ENCODE data around the gene OGFR.

Gene OGFR

DNA sequence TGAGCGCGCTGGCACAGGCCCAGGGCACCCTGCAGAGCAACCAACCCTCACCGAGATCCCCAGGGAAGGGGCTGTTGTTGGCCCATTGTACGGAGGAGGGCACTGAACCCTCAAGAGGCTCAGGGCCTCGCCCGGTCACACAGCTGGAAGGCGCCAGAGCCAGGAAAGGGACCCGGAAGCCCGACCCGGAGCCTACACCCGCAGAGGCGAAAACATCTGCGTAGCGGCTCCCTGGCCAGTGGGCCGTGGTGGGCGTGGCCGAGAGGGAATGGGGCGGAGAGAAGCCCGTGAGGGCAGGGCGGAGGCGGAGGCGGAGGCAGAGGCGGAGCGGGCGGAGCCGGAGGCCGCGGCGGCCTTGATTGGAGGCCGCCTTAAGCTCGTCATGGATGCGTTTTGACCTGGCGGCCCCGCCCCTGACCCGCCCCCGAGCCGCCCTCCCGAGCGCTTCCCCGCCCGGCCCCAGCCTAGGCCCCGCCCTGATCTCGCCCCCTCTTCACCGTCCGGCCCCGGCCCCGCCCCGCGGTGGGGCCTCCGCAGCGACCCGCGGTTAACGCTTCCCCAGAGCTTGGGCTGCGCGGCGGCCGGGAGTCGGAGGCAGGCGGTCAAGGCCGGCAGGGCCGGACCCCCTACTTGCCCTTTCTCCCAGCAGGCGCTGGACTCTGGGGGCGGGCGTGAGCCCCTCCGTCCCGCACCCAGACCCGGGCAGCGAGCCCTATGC is 10.5 kb upstream of the OGFR start:
- Histone ChIP-seq H3K36me3 (peaks cover 15% of the 10 kb centered on the region), H3K4me3 (ENCODE audit: low read depth, low read length) (peak overlapping the region; percentile 61), H3K9me3 (no peaks in the 10 kb centered on the region), H3K4me1 (0 out of 2 replicates have a peak, but pooled peaks cover 3% of the 10 kb centered on the region), H3K27me3 (no peaks in the 10 kb centered on the region)
- TF ChIP-seq, protein P1, sequence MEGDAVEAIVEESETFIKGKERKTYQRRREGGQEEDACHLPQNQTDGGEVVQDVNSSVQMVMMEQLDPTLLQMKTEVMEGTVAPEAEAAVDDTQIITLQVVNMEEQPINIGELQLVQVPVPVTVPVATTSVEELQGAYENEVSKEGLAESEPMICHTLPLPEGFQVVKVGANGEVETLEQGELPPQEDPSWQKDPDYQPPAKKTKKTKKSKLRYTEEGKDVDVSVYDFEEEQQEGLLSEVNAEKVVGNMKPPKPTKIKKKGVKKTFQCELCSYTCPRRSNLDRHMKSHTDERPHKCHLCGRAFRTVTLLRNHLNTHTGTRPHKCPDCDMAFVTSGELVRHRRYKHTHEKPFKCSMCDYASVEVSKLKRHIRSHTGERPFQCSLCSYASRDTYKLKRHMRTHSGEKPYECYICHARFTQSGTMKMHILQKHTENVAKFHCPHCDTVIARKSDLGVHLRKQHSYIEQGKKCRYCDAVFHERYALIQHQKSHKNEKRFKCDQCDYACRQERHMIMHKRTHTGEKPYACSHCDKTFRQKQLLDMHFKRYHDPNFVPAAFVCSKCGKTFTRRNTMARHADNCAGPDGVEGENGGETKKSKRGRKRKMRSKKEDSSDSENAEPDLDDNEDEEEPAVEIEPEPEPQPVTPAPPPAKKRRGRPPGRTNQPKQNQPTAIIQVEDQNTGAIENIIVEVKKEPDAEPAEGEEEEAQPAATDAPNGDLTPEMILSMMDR (IDR thresholded peaks at IDR 0.05; ENCODE audit: low read depth, low read length): no peak
- peak; percentile 99 for DNase-seq

DNA sequence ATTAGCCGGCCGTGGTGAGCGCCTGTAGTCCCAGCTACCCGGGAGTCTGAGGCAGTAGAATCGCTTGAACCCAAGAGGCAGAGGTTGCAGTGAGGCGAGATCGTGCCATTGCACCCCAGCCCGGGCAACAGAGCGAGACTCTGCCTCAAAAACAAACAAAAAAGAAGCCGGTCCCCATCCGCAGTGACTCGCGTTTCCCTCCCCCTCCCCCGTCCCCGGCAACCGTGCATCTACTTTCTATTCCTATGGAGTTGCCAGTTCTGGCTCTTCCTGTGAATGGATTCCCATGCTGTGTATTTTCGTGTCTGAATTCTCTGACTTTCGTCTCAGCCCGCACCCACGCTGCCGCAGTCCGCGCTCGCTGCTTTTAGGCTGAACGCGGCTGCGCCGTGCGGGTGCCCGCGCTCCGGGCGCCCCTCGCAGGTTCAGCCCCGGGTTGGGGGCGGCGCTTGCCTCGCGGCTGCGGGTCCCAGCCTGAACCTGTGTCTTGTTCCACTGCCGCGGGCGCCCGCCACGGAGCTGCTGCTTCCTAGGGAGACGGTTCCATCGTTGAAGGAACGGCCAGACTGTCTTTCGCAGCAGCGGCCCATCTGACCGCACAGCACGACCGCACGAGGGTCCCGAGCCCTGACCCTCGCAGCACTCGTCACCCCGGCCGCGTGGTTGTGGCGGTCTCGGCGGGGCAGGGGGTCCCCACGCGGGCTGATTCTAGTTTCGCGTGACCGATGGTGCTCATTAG is 9.4 kb upstream of the OGFR start:
- no peaks in the 10 kb centered on the region for H3K27me3 ChIP-seq
- TF ChIP-seq, protein P1 (IDR thresholded peaks at IDR 0.05; ENCODE audit: low read depth, low read length): no peak
- DNase-seq: peak; percentile 90
- peaks cover 22% of the 10 kb centered on the region for H3K36me3 ChIP-seq
- H3K4me1 ChIP-seq: 0 out of 2 replicates have a peak, but pooled peaks cover 3% of the 10 kb centered on the region
- H3K4me3 ChIP-seq (ENCODE audit: low read depth, low read length): peak overlapping the region; percentile 61
- no peaks in the 10 kb centered on the region for H3K9me3 ChIP-seq

GRCh38 chr20:62796699-62797491 is 7.7 kb upstream of the OGFR start:
- no peaks in the 10 kb centered on the region for H3K9me3 ChIP-seq
- no peak for DNase-seq
- TF ChIP-seq, protein P1 (IDR thresholded peaks at IDR 0.05; ENCODE audit: low read depth, low read length): no peak
- 0 out of 2 replicates have a peak, but pooled peaks cover 3% of the 10 kb centered on the region for H3K4me1 ChIP-seq
- peak overlapping the region; percentile 54 for H3K4me3 ChIP-seq (ENCODE audit: low read depth, low read length)
- no peaks in the 10 kb centered on the region for H3K27me3 ChIP-seq
- H3K36me3 ChIP-seq: peaks cover 33% of the 10 kb centered on the region

- Histone ChIP-seq H3K36me3 (peaks cover 33% of the 10 kb centered on the region), H3K4me1 (0 out of 2 replicates have a peak, but pooled peaks cover 3% of the 10 kb centered on the region), H3K4me3 (ENCODE audit: low read depth, low read length) (peak overlapping the region; percentile 47; the same call in 1 of the 2 replicates), H3K27me3 (no peaks in the 10 kb centered on the region), H3K9me3 (no peaks in the 10 kb centered on the region)
- DNase-seq: no peak
- TF ChIP-seq, protein P1 (IDR thresholded peaks at IDR 0.05; ENCODE audit: low read depth, low read length): no peak
Observed at GRCh38 chr20:62797671-62798532, 6.7 kb upstream of the OGFR start.

DNA sequence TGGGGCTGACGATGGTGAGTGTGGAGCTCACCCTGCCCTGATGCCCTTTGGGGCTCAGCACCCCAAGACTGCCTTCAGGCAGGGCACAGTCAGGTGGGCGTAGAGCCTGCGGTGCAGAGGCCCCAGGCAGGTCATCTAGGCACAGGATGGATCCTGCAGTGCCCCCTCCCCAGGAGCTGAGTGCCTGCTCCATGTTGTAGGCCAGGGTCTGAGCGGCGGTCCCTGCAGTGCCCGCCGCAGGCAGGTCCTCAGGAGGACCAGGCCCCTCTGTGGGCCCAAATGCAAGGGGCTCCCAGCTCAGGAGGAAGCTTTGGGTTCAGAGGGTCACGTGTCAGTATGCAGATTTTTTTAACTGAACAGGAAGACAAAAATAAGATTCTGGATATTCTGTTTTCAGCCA is 5.6 kb upstream of the OGFR start:
- Histone ChIP-seq H3K27me3 (no peaks in the 10 kb centered on the region), H3K36me3 (peaks cover 33% of the 10 kb centered on the region), H3K9me3 (no peaks in the 10 kb centered on the region), H3K4me1 (no peaks in the 10 kb centered on the region; the same call in 1 of the 2 replicates), H3K4me3 (ENCODE audit: low read depth, low read length) (no peak overlapping the region)
- no peak for DNase-seq
- TF ChIP-seq, protein P1 (IDR thresholded peaks at IDR 0.05; ENCODE audit: low read depth, low read length): no peak
